Spleen (tissue), 7 donors: Measurements from ENCODE around the gene BTNL9.

ENCODE experiments used
- CTCF ChIP-seq, 11 experiments: fragments of 200-600 bp in 7 of 11; fragments of 450-650 bp in 4 of 11; sonication (generic) in 4 of 11; IDR thresholded peaks in 8 of 11; conservative IDR thresholded peaks in 3 of 11; 1 replicate in 7 of 11; 2 replicates in 4 of 11; pipeline versions ENCODE4 v1.4.0 to v1.8.0; 2016 to 2021; ENCODE audit warnings: antibody characterized with exemption in 11 of 11, inconsistent platforms in 4 of 11, mild to moderate bottlenecking in 1 of 11
- POLR2A ChIP-seq, 3 donors: fragments of 450-650 bp; IDR thresholded peaks; one replicate each; pipeline ENCODE4 v1.5.1; 2017; ENCODE audit warnings: antibody characterized with exemption in 3 of 3, mild to moderate bottlenecking in 1 of 3
- POLR2AphosphoS5 ChIP-seq, 3 donors: sonication (generic); formaldehyde crosslinking; IDR thresholded peaks; one replicate each; pipeline ENCODE4 v1.5.1; 2017; ENCODE audit warnings: antibody characterized with exemption in 3 of 3
- donor health status: DM: no; HTN: no; CAD: no; lungs with moderate emphysema.
- donor health status: DM: no; HTN: no; CAD: no.
- donor health status: DM: no; HTN: no; CAD: no.

- TF ChIP-seq CTCF (IDR thresholded peaks at IDR 0.05 in 8 of 11, conservative IDR thresholded peaks at IDR 0.05 in 3 of 11) (no peak), POLR2AphosphoS5 (IDR thresholded peaks at IDR 0.05) (no peak), POLR2A (IDR thresholded peaks at IDR 0.05) (no peak)
Observed at GRCh38 chr5:181060231-181060590, 20.1 kb downstream of the BTNL9 start.
